ENCODE data around the gene SLC24A1. TPM values are rescaled to one million over a fixed set of nuclear protein-coding genes. Genes with fewer than 3 reads are reported as not detected.

Gene SLC24A1
- polyA plus RNA-seq, 4 donors = 2.5 to 15.2 (median 4.9) TPM

Other genes with a start within 250 kb of the SLC24A1 start
- gene IGDCC3, start 243.9 kb upstream of the SLC24A1 start, polyA plus RNA-seq = 1 to 10 TPM in 1 of 4 donors, under 1 TPM in 1, not detected in 2; 0.18 to 1.0 TPM
- 1 to 10 TPM in 1 of 4 donors, under 1 TPM in 2, not detected in 1; 0.27 to 8.3 (median 0.61) TPM for gene IGDCC4, start 199.0 kb upstream of the SLC24A1 start, polyA plus RNA-seq
- 10 to 100 TPM in 3 of 4 donors, 1 to 10 TPM in 1; 9.2 to 32.0 (median 12.2) TPM for gene DPP8, start 104.2 kb upstream of the SLC24A1 start, polyA plus RNA-seq
- 10 to 100 TPM in 2 of 4 donors, 1 to 10 TPM in 2; 5.1 to 89.3 (median 26.0) TPM for gene HACD3, start 91.5 kb upstream of the SLC24A1 start, polyA plus RNA-seq
- 10 to 100 TPM; 18.4 to 45.3 (median 25.4) TPM for gene INTS14, start 10.8 kb upstream of the SLC24A1 start, polyA plus RNA-seq
- gene DENND4A, start 170.4 kb downstream of the SLC24A1 start, polyA plus RNA-seq = 10 to 100 TPM in 1 of 4 donors, 1 to 10 TPM in 3; 2.4 to 25.5 (median 6.6) TPM
- 100 to 1,000 TPM; 193 to 293 (median 222) TPM for gene RAB11A, start 247.6 kb downstream of the SLC24A1 start, polyA plus RNA-seq

Data from small intestine (tissue), 4 donors.